Measurements from ENCODE around the gene RHBDL1. TPM values are rescaled to one million over a fixed set of nuclear protein-coding genes. Genes with fewer than 3 reads are reported as not detected.

Gene RHBDL1
- total and polyA plus RNA-seq, 2 of the 8 experiments (the other 6 are each of a cell fraction or from before 2014, with no cell fraction given) = 4.0 to 8.1 TPM

DNA sequence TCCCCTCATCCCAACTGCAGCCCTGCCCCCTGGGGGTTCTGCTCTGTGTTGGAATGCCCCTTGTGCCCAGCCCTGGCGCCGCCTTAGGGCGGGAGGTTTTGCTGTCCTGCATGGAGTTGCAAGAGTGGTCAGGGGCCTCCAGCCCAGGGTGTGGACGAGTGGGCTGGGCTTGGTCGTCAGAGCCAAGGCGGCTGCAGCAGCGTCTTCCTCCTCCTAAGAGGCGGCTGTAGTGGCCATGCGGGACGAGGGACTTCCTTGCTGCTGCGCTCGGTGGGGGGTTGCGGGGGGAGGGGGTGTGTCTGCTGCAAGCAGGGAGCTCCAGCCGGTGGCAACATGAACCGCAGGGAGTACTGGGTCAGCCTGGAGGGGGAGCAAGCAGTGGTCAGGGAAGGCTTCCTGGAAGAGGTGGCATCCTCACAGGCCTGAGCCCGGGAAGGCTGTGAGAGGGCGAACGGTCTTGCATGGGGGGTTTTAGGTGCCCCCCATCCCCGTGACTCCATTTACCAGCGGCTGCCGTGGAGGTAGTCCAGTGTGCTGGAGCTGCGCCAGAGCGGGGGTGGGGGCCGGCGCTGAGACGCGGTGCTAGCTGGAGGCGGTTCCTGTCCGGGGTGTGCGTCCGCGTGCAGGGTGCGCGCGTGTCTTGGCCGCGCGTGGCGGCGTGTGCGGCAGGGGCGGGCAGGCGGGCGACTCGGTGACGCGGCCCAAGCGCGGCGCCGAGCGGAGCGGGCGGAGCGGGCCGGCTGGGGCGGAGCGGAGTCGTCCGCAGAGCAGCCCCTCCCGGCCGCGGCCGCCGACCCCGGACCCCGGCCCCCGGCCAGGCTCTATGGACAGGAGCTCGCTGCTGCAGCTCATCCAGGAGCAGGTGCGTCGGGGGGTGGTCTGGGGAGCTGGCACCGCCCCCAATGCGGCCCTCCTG is at the start of gene RHBDL1 (continued):
- TF ChIP-seq, protein P1, sequence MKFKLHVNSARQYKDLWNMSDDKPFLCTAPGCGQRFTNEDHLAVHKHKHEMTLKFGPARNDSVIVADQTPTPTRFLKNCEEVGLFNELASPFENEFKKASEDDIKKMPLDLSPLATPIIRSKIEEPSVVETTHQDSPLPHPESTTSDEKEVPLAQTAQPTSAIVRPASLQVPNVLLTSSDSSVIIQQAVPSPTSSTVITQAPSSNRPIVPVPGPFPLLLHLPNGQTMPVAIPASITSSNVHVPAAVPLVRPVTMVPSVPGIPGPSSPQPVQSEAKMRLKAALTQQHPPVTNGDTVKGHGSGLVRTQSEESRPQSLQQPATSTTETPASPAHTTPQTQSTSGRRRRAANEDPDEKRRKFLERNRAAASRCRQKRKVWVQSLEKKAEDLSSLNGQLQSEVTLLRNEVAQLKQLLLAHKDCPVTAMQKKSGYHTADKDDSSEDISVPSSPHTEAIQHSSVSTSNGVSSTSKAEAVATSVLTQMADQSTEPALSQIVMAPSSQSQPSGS (IDR thresholded peaks at IDR 0.05; ENCODE audit: low read length) = no peak
- TF ChIP-seq CBX5 (IDR thresholded peaks at IDR 0.05; ENCODE audit: low read depth, low read length) (no peak), HDAC2 (IDR thresholded peaks at IDR 0.05; ENCODE audit: borderline replicate concordance in 1 of 2, low read depth in 2 of 2, low read length in 2 of 2) (peak in 1 of 2 experiments; percentile 12; a peak in 1 of 4 replicates), JUN (IDR thresholded peaks at IDR 0.05; ENCODE audit: low read depth, low read length) (no peak)
- TF ChIP-seq, protein P2, sequence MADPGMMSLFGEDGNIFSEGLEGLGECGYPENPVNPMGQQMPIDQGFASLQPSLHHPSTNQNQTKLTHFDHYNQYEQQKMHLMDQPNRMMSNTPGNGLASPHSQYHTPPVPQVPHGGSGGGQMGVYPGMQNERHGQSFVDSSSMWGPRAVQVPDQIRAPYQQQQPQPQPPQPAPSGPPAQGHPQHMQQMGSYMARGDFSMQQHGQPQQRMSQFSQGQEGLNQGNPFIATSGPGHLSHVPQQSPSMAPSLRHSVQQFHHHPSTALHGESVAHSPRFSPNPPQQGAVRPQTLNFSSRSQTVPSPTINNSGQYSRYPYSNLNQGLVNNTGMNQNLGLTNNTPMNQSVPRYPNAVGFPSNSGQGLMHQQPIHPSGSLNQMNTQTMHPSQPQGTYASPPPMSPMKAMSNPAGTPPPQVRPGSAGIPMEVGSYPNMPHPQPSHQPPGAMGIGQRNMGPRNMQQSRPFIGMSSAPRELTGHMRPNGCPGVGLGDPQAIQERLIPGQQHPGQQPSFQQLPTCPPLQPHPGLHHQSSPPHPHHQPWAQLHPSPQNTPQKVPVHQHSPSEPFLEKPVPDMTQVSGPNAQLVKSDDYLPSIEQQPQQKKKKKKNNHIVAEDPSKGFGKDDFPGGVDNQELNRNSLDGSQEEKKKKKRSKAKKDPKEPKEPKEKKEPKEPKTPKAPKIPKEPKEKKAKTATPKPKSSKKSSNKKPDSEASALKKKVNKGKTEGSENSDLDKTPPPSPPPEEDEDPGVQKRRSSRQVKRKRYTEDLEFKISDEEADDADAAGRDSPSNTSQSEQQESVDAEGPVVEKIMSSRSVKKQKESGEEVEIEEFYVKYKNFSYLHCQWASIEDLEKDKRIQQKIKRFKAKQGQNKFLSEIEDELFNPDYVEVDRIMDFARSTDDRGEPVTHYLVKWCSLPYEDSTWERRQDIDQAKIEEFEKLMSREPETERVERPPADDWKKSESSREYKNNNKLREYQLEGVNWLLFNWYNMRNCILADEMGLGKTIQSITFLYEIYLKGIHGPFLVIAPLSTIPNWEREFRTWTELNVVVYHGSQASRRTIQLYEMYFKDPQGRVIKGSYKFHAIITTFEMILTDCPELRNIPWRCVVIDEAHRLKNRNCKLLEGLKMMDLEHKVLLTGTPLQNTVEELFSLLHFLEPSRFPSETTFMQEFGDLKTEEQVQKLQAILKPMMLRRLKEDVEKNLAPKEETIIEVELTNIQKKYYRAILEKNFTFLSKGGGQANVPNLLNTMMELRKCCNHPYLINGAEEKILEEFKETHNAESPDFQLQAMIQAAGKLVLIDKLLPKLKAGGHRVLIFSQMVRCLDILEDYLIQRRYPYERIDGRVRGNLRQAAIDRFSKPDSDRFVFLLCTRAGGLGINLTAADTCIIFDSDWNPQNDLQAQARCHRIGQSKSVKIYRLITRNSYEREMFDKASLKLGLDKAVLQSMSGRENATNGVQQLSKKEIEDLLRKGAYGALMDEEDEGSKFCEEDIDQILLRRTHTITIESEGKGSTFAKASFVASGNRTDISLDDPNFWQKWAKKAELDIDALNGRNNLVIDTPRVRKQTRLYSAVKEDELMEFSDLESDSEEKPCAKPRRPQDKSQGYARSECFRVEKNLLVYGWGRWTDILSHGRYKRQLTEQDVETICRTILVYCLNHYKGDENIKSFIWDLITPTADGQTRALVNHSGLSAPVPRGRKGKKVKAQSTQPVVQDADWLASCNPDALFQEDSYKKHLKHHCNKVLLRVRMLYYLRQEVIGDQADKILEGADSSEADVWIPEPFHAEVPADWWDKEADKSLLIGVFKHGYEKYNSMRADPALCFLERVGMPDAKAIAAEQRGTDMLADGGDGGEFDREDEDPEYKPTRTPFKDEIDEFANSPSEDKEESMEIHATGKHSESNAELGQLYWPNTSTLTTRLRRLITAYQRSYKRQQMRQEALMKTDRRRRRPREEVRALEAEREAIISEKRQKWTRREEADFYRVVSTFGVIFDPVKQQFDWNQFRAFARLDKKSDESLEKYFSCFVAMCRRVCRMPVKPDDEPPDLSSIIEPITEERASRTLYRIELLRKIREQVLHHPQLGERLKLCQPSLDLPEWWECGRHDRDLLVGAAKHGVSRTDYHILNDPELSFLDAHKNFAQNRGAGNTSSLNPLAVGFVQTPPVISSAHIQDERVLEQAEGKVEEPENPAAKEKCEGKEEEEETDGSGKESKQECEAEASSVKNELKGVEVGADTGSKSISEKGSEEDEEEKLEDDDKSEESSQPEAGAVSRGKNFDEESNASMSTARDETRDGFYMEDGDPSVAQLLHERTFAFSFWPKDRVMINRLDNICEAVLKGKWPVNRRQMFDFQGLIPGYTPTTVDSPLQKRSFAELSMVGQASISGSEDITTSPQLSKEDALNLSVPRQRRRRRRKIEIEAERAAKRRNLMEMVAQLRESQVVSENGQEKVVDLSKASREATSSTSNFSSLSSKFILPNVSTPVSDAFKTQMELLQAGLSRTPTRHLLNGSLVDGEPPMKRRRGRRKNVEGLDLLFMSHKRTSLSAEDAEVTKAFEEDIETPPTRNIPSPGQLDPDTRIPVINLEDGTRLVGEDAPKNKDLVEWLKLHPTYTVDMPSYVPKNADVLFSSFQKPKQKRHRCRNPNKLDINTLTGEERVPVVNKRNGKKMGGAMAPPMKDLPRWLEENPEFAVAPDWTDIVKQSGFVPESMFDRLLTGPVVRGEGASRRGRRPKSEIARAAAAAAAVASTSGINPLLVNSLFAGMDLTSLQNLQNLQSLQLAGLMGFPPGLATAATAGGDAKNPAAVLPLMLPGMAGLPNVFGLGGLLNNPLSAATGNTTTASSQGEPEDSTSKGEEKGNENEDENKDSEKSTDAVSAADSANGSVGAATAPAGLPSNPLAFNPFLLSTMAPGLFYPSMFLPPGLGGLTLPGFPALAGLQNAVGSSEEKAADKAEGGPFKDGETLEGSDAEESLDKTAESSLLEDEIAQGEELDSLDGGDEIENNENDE (IDR thresholded peaks at IDR 0.05; ENCODE audit: insufficient replicate concordance, low read length) = no peak
- TF ChIP-seq, protein P3, sequence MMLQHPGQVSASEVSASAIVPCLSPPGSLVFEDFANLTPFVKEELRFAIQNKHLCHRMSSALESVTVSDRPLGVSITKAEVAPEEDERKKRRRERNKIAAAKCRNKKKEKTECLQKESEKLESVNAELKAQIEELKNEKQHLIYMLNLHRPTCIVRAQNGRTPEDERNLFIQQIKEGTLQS (IDR thresholded peaks at IDR 0.05; ENCODE audit: insufficient read depth, low read depth, low read length) = no peak
